ENCODE measurements around the gene ADAMTSL1. TPM values are rescaled to one million over a fixed set of nuclear protein-coding genes. Genes with fewer than 3 reads are reported as not detected.

Gene ADAMTSL1
- polyA plus RNA-seq, 1 donor from 2014 or later = 1.1 TPM

DNA sequence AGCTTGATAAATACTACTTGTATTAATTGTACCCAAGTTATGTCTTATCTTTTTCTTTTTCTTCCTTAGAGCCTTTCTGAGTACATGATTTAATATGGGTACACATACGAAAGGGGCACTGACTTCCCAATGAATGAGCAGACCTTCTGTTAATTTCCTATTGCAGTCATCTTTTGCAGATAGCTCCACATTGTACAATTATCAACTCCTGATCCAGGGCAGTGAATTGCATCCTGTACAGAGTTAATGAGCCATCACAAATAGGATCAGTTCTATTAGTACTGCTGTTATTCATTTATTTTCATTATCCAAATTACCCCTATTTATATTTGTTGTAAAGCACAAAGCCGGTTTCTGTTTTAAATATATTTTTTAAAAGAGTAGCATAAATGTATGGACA lies 105.6 kb downstream of the ADAMTSL1 start:
- TF ChIP-seq, protein P1, sequence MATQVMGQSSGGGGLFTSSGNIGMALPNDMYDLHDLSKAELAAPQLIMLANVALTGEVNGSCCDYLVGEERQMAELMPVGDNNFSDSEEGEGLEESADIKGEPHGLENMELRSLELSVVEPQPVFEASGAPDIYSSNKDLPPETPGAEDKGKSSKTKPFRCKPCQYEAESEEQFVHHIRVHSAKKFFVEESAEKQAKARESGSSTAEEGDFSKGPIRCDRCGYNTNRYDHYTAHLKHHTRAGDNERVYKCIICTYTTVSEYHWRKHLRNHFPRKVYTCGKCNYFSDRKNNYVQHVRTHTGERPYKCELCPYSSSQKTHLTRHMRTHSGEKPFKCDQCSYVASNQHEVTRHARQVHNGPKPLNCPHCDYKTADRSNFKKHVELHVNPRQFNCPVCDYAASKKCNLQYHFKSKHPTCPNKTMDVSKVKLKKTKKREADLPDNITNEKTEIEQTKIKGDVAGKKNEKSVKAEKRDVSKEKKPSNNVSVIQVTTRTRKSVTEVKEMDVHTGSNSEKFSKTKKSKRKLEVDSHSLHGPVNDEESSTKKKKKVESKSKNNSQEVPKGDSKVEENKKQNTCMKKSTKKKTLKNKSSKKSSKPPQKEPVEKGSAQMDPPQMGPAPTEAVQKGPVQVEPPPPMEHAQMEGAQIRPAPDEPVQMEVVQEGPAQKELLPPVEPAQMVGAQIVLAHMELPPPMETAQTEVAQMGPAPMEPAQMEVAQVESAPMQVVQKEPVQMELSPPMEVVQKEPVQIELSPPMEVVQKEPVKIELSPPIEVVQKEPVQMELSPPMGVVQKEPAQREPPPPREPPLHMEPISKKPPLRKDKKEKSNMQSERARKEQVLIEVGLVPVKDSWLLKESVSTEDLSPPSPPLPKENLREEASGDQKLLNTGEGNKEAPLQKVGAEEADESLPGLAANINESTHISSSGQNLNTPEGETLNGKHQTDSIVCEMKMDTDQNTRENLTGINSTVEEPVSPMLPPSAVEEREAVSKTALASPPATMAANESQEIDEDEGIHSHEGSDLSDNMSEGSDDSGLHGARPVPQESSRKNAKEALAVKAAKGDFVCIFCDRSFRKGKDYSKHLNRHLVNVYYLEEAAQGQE (IDR thresholded peaks at IDR 0.05; ENCODE audit: borderline replicate concordance) = no peak
- TF ChIP-seq RAD21 (conservative IDR thresholded peaks at IDR 0.05) (no peak), MXI1 (conservative IDR thresholded peaks at IDR 0.05; ENCODE audit: poor library complexity, severe bottlenecking) (no peak), EZH2 (IDR thresholded peaks at IDR 0.05; ENCODE audit: borderline replicate concordance, insufficient read depth, low read length, poor library complexity, severe bottlenecking) (no peak), POLR2AphosphoS5 (IDR thresholded peaks at IDR 0.05) (no peak), SMC3 (conservative IDR thresholded peaks at IDR 0.05; ENCODE audit: poor library complexity) (no peak), TAF1 (IDR thresholded peaks at IDR 0.05; ENCODE audit: low read depth) (no peak), EP300 (conservative IDR thresholded peaks at IDR 0.05; ENCODE audit: poor library complexity, severe bottlenecking) (no peak)
- TF ChIP-seq, protein P2, sequence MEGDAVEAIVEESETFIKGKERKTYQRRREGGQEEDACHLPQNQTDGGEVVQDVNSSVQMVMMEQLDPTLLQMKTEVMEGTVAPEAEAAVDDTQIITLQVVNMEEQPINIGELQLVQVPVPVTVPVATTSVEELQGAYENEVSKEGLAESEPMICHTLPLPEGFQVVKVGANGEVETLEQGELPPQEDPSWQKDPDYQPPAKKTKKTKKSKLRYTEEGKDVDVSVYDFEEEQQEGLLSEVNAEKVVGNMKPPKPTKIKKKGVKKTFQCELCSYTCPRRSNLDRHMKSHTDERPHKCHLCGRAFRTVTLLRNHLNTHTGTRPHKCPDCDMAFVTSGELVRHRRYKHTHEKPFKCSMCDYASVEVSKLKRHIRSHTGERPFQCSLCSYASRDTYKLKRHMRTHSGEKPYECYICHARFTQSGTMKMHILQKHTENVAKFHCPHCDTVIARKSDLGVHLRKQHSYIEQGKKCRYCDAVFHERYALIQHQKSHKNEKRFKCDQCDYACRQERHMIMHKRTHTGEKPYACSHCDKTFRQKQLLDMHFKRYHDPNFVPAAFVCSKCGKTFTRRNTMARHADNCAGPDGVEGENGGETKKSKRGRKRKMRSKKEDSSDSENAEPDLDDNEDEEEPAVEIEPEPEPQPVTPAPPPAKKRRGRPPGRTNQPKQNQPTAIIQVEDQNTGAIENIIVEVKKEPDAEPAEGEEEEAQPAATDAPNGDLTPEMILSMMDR (IDR thresholded peaks at IDR 0.05; ENCODE audit: poor library complexity, severe bottlenecking) = no peak
- Histone ChIP-seq H3F3A (ENCODE audit: insufficient read depth, low read length, poor library complexity, severe bottlenecking) (no peaks in the 10 kb centered on the region), H3K4me3 (ENCODE audit: low read length) (no peak overlapping the region), H3K27ac (ENCODE audit: low read length) (no peak overlapping the region), H2AFZ (ENCODE audit: low read depth, low read length) (no peak overlapping the region), H4K20me1 (ENCODE audit: insufficient read depth) (no peaks in the 10 kb centered on the region), H3K4me2 (ENCODE audit: low read length) (no peak overlapping the region), H3K27me3 (ENCODE audit: insufficient read depth, low read depth, low read length) (no peaks in the 10 kb centered on the region), H3K9me3 (ENCODE audit: low read length) (no peaks in the 10 kb centered on the region), H3K9me2 (ENCODE audit: insufficient read depth, low read length) (no peaks in the 10 kb centered on the region), H3K9ac (ENCODE audit: low read length) (no peak overlapping the region), H3K36me3 (ENCODE audit: insufficient read depth, low read length) (no peaks in the 10 kb centered on the region), H3K79me2 (replicated peaks; ENCODE audit: insufficient read depth, low read length) (no peaks in the 10 kb centered on the region)

DNA sequence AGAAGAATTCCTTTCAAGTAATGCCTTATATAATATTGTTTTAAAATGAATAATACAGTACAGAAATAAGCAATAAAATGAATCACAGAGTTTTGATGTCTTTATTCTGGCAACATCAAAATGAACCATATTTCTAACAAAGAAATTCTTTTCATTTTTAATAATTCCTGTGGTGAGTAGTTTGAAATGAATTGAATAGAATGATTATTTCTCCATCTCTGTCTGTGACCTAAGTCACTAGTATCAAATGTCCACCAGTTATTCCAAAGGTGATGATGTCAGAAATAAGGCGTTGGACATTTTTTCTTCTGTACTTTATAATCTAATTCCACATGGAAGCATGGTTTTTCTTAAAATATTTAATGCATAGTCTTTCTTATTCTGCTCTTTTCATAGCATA lies 106.2 kb downstream of the ADAMTSL1 start:
- Histone ChIP-seq H3K4me2 (ENCODE audit: low read length) (no peak overlapping the region), H3K9me2 (ENCODE audit: insufficient read depth, low read length) (no peaks in the 10 kb centered on the region), H3K79me2 (replicated peaks; ENCODE audit: insufficient read depth, low read length) (no peaks in the 10 kb centered on the region), H3K36me3 (ENCODE audit: insufficient read depth, low read length) (no peaks in the 10 kb centered on the region), H4K20me1 (ENCODE audit: insufficient read depth) (no peaks in the 10 kb centered on the region), H3K27me3 (ENCODE audit: insufficient read depth, low read depth, low read length) (no peaks in the 10 kb centered on the region), H3K9me3 (ENCODE audit: low read length) (no peaks in the 10 kb centered on the region), H3F3A (ENCODE audit: insufficient read depth, low read length, poor library complexity, severe bottlenecking) (no peaks in the 10 kb centered on the region), H3K9ac (ENCODE audit: low read length) (no peak overlapping the region), H2AFZ (ENCODE audit: low read depth, low read length) (no peak overlapping the region), H3K27ac (ENCODE audit: low read length) (no peak overlapping the region), H3K4me3 (ENCODE audit: low read length) (no peak overlapping the region)
- TF ChIP-seq MXI1 (conservative IDR thresholded peaks at IDR 0.05; ENCODE audit: poor library complexity, severe bottlenecking) (no peak), EZH2 (IDR thresholded peaks at IDR 0.05; ENCODE audit: borderline replicate concordance, insufficient read depth, low read length, poor library complexity, severe bottlenecking) (no peak), EP300 (conservative IDR thresholded peaks at IDR 0.05; ENCODE audit: poor library complexity, severe bottlenecking) (no peak), SMC3 (conservative IDR thresholded peaks at IDR 0.05; ENCODE audit: poor library complexity) (no peak), TAF1 (IDR thresholded peaks at IDR 0.05; ENCODE audit: low read depth) (no peak)
- TF ChIP-seq, protein P2 (IDR thresholded peaks at IDR 0.05; ENCODE audit: poor library complexity, severe bottlenecking) = no peak

Data from neural cell (in vitro differentiated cells).